GM21423 (cell line): ENCODE measurements around the gene PGS1.

Experiments
- ATAC-seq: cut with Tn5 transposase; IDR thresholded peaks from one replicate; pipeline ENCODE4 v1.9.1; 2021; ENCODE audit warnings: mild to moderate bottlenecking, moderate library complexity; ENCODE audit not compliant: unreplicated experiment

Gene PGS1

GRCh38 chr17:78362232-78362631, 16.2 kb upstream of the PGS1 start:
- ATAC-seq = no peak

GRCh38 chr17:78362671-78363070, 15.8 kb upstream of the PGS1 start:
- no peak for ATAC-seq

- no peak for ATAC-seq
Measured at GRCh38 chr17:78364436-78365281, 13.8 kb upstream of the PGS1 start.

GRCh38 chr17:78365561-78366108, 12.8 kb upstream of the PGS1 start:
- no peak for ATAC-seq

GRCh38 chr17:78366109-78366848, 12.2 kb upstream of the PGS1 start:
- peak; percentile 45 for ATAC-seq

- ATAC-seq = no peak
Measured at GRCh38 chr17:78367193-78367592, 11.3 kb upstream of the PGS1 start.

- no peak for ATAC-seq
Measured at GRCh38 chr17:78368348-78368747, 10.1 kb upstream of the PGS1 start.

- ATAC-seq = no peak
Measured at GRCh38 chr17:78368854-78369495, 9.5 kb upstream of the PGS1 start.

GRCh38 chr17:78369791-78370381, 8.6 kb upstream of the PGS1 start:
- no peak for ATAC-seq

- no peak for ATAC-seq
Measured at GRCh38 chr17:78371056-78371455, 7.4 kb upstream of the PGS1 start.

- ATAC-seq = no peak
Measured at GRCh38 chr17:78372841-78373240, 5.6 kb upstream of the PGS1 start.

- ATAC-seq = no peak
Measured at GRCh38 chr17:78374189-78374588, 4.3 kb upstream of the PGS1 start.

- no peak for ATAC-seq
Measured at GRCh38 chr17:78374631-78375274, 3.7 kb upstream of the PGS1 start.

GRCh38 chr17:78375401-78376151, 2.9 kb upstream of the PGS1 start:
- ATAC-seq = no peak

- no peak for ATAC-seq
Measured at GRCh38 chr17:78376161-78376560, 2.3 kb upstream of the PGS1 start.

GRCh38 chr17:78377858-78378224, 608 bp upstream of the PGS1 start:
- ATAC-seq = no peak

GRCh38 chr17:78379131-78379491, 662 bp downstream of the PGS1 start:
- no peak for ATAC-seq

GRCh38 chr17:78380370-78380769, 1.9 kb downstream of the PGS1 start:
- no peak for ATAC-seq

GRCh38 chr17:78381601-78382232, 3.3 kb downstream of the PGS1 start:
- no peak for ATAC-seq
